ENCODE measurements around the gene BUD13. TPM values are rescaled to one million over a fixed set of nuclear protein-coding genes. Genes with fewer than 3 reads are reported as not detected.

Gene BUD13, protein sequence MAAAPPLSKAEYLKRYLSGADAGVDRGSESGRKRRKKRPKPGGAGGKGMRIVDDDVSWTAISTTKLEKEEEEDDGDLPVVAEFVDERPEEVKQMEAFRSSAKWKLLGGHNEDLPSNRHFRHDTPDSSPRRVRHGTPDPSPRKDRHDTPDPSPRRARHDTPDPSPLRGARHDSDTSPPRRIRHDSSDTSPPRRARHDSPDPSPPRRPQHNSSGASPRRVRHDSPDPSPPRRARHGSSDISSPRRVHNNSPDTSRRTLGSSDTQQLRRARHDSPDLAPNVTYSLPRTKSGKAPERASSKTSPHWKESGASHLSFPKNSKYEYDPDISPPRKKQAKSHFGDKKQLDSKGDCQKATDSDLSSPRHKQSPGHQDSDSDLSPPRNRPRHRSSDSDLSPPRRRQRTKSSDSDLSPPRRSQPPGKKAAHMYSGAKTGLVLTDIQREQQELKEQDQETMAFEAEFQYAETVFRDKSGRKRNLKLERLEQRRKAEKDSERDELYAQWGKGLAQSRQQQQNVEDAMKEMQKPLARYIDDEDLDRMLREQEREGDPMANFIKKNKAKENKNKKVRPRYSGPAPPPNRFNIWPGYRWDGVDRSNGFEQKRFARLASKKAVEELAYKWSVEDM
- total RNA-seq (2012; rRNA removed) (14.0 and 16.4 TPM in 2 replicates), polyA plus RNA-seq (2012; rRNA removed) (11.2 and 11.9 TPM in 2 replicates), Bru-seq, nascent RNA (percentile 71 among the genes with signal in this experiment), BruChase-seq, experiment 1, labeled RNA remaining after a 6-hour chase (percentile 60 among the genes with signal in this experiment), BruChase-seq, experiment 2, labeled RNA remaining after a 2-hour chase (percentile 56 among the genes with signal in this experiment)
- 3.8 and 11.5 TPM in 2 replicates for polyA plus RNA-seq (2012; cell fraction: cytosol; rRNA removed)
- polyA plus RNA-seq (2012; cell fraction: nucleus; rRNA removed; ENCODE audit: low replicate concordance), result 5.2 and 15.2 TPM in 2 replicates
- long read RNA-seq, partial matches to known transcripts, result 8 of 11 reads
- long read RNA-seq, other reads (novel, unspliced or antisense), result 0 of 11 reads

- H2BK20ac ChIP-seq (ENCODE audit: low read depth, low read length), result 0 out of 2 replicates have a peak within 1 kb of the TSS, but pooled peaks have one; percentile 22
- dilution Hi-C loops (cut with HindIII; ENCODE audit: low sequenced_read_pairs, unreplicated experiment) (no loop called here), intact Hi-C loops (cut with micrococcal nuclease) (loop anchor here (5.0 kb wide), 1 partner anchor 1795 kb away; the partner anchor contains the start of gene IFT46), in situ Hi-C loops (cut with MboI; ENCODE audit: low sequenced_read_pairs) (no loop called here)
- H2BK15ac ChIP-seq (ENCODE audit: low read depth, low read length), result peak within 1 kb of the TSS; percentile 31; the same call in 2 of the 3 replicates
- peak within 1 kb of the TSS; percentile 91 for H3K14ac ChIP-seq (replicated peaks; ENCODE audit: low read depth, low read length)
- peaks cover 6% of the 10 kb centered on the region for H3K36me3 ChIP-seq (ENCODE audit: control insufficient read depth, insufficient read depth, low read length)
- peak within 1 kb of the TSS; percentile 97 for H3K9ac ChIP-seq (ENCODE audit: low read depth, low read length)
- H4K20me1 ChIP-seq (ENCODE audit: insufficient read depth, low read length), result no peaks in the 10 kb centered on the region; the same call in 1 of the 2 replicates
- H2AK9ac ChIP-seq (replicated peaks; ENCODE audit: low read depth, low read length, poor library complexity), result peak within 1 kb of the TSS; percentile 89
- peaks cover 5% of the 10 kb centered on the region for H3K4me1 ChIP-seq (ENCODE audit: control insufficient read depth, insufficient read depth, low read length)
- H3K79me1 ChIP-seq (ENCODE audit: low read depth in 1 of 2, low read length in 2 of 2), result peaks cover 11 to 33% of the 10 kb centered on the region in 2 experiments
- no peaks in the 10 kb centered on the region for H3K27me3 ChIP-seq (ENCODE audit: control insufficient read depth, insufficient read depth, low read length)
- H3K23ac ChIP-seq (ENCODE audit: low read depth, low read length), result peak within 1 kb of the TSS; percentile 91
- ATAC-seq (ENCODE audit: low read depth), result peak; percentile 93
- peak within 1 kb of the TSS; percentile 98 for H3K27ac ChIP-seq (ENCODE audit: insufficient read depth, low read length)
- 0% methylated on average over 37 of the region's 73 CpGs; no CpG with 5 or more reads in 1 of the 2 experiments for WGBS, 2 experiments (ENCODE audit: extremely low coverage in 2 of 2, insufficient read length in 1 of 2)
- H3K4me3 ChIP-seq (ENCODE audit: insufficient read depth, low read depth, low read length), result peak within 1 kb of the TSS; percentile 96
- H4K91ac ChIP-seq (ENCODE audit: insufficient read depth, low read depth, low read length), result peak within 1 kb of the TSS; percentile 92
- H3K9me3 ChIP-seq (ENCODE audit: control insufficient read depth, insufficient read depth, low read length), result no peaks in the 10 kb centered on the region
- no TSS peak for BruUV-seq (replicated peaks)
- H3K4me2 ChIP-seq (ENCODE audit: low read depth, low read length), result peak within 1 kb of the TSS; percentile 93
- peak within 1 kb of the TSS; percentile 86 for H2AK5ac ChIP-seq (ENCODE audit: low read depth, low read length)
- H2BK120ac ChIP-seq (ENCODE audit: low read depth, low read length), result peak within 1 kb of the TSS; percentile 86
- H2BK5ac ChIP-seq (ENCODE audit: low read depth, low read length, poor library complexity, severe bottlenecking), result peak within 1 kb of the TSS; percentile 97
- peak; percentile 75 for DNase-seq
- H4K5ac ChIP-seq (ENCODE audit: low read depth, low read length), result peak within 1 kb of the TSS; percentile 85
- H3K18ac ChIP-seq (ENCODE audit: low read depth, low read length), result peak within 1 kb of the TSS; percentile 85
- peak within 1 kb of the TSS; percentile 80; the same call in 1 of the 2 replicates for H3K56ac ChIP-seq (ENCODE audit: extremely low read depth, insufficient read depth, low read length)
- H4K8ac ChIP-seq (ENCODE audit: low read depth in 2 of 2, low read length in 2 of 2), result peak within 1 kb of the TSS; percentile 83 to 88
- CTCF ChIA-PET, result no interaction called here
- POLR2A ChIA-PET (ENCODE audit: unreplicated experiment), result interaction anchor here (0.6 kb wide), 1 partner anchor 257 kb away, joined by 3 read pairs; no protein-coding TSS in a partner anchor
- peak within 1 kb of the TSS; percentile 98 for H2AFZ ChIP-seq (replicated peaks; ENCODE audit: low read length, poor library complexity)
- peaks cover 8% of the 10 kb centered on the region; the same call in 1 of the 2 replicates for H3K9me1 ChIP-seq (ENCODE audit: insufficient read depth, low read length)
- peak within 1 kb of the TSS; percentile 83 for H3K4ac ChIP-seq (ENCODE audit: low read depth, low read length)
- TF ChIP-seq FOS (IDR thresholded peaks at IDR 0.05; ENCODE audit: low read depth, low read length) (no peak), RAD21 (IDR thresholded peaks at IDR 0.05; ENCODE audit: low read length) (no peak), CEBPB (IDR thresholded peaks at IDR 0.05; ENCODE audit: low read depth, low read length) (no peak), MAZ (IDR thresholded peaks at IDR 0.05; ENCODE audit: borderline replicate concordance, low read depth, low read length) (peak; percentile 96), CHD1 (IDR thresholded peaks at IDR 0.05; ENCODE audit: low read depth, low read length) (no peak), BHLHE40 (IDR thresholded peaks at IDR 0.05; ENCODE audit: low read depth, low read length) (peak; percentile 64), POLR2A (IDR thresholded peaks at IDR 0.05; ENCODE audit: low read depth, low read length) (peak; percentile 64), MXI1 (IDR thresholded peaks at IDR 0.05; ENCODE audit: borderline replicate concordance, low read depth, low read length) (no peak; the same call in 1 of the 2 replicates), RFX5 (IDR thresholded peaks at IDR 0.05; ENCODE audit: low read depth, low read length) (no peak)
- TF ChIP-seq, protein P1, sequence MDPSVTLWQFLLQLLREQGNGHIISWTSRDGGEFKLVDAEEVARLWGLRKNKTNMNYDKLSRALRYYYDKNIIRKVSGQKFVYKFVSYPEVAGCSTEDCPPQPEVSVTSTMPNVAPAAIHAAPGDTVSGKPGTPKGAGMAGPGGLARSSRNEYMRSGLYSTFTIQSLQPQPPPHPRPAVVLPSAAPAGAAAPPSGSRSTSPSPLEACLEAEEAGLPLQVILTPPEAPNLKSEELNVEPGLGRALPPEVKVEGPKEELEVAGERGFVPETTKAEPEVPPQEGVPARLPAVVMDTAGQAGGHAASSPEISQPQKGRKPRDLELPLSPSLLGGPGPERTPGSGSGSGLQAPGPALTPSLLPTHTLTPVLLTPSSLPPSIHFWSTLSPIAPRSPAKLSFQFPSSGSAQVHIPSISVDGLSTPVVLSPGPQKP (IDR thresholded peaks at IDR 0.05; ENCODE audit: borderline replicate concordance, low read depth, low read length), result 0 out of 2 replicates have a peak, but pooled peaks have one; percentile 27
- TF ChIP-seq, protein P2, sequence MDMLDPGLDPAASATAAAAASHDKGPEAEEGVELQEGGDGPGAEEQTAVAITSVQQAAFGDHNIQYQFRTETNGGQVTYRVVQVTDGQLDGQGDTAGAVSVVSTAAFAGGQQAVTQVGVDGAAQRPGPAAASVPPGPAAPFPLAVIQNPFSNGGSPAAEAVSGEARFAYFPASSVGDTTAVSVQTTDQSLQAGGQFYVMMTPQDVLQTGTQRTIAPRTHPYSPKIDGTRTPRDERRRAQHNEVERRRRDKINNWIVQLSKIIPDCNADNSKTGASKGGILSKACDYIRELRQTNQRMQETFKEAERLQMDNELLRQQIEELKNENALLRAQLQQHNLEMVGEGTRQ (IDR thresholded peaks at IDR 0.05; ENCODE audit: low read depth, low read length), result no peak
These were observed at the start of gene BUD13 for GRCh38 chr11:116772443-116773202. TSS of gene BUD13 (minus strand) at chr11:116772987. CDS start at chr11:116772964, 23 bp downstream.

All from IMR-90 (cell line).